Fibroblast of lung (primary cell): ENCODE measurements around the gene LRCH4. TPM values are rescaled to one million over a fixed set of nuclear protein-coding genes. Genes with fewer than 3 reads are reported as not detected.

Experiments used
- DNase-seq, 2 donors: peaks; one replicate each; pipeline versions ENCODE4 v3.0.0 to v3.0.0-alpha.2; 2010; ENCODE audit warnings: low read depth in 2 of 2
- H2AFZ ChIP-seq: 2 replicates; pipeline ENCODE4 v1.5.1; 2012; ENCODE audit warnings: low read length, control low read depth, inconsistent platforms
- H3K27ac ChIP-seq: 2 replicates; pipeline ENCODE4 v1.5.1; 2011; ENCODE audit warnings: low read length, control low read depth; ENCODE audit not compliant: insufficient read depth
- H3K27me3 ChIP-seq: 2 replicates; pipeline ENCODE4 v1.5.1; 2011; ENCODE audit warnings: mild to moderate bottlenecking, low read length; ENCODE audit not compliant: control insufficient read depth, insufficient read depth
- H3K36me3 ChIP-seq: 2 replicates; pipeline ENCODE4 v1.5.1; 2011; ENCODE audit warnings: low read length; ENCODE audit not compliant: control insufficient read depth, insufficient read depth
- H3K4me1 ChIP-seq: 2 replicates; pipeline ENCODE4 v1.5.1; 2011; ENCODE audit warnings: low read length; ENCODE audit not compliant: control insufficient read depth, insufficient read depth; ENCODE audit errors: extremely low read depth
- H3K4me2 ChIP-seq: 2 replicates; pipeline ENCODE4 v1.5.1; 2011; ENCODE audit warnings: low read length, control low read depth; ENCODE audit not compliant: insufficient read depth; ENCODE audit errors: extremely low read depth
- H3K4me3 ChIP-seq, 4 experiments: fragments of 200-600 bp in 1 of 4; sonication (generic) in 1 of 4; replicated peaks in 1 of 4; 2 replicates each; pipeline ENCODE4 v1.5.1; 2011 to 2016; ENCODE audit warnings: low read length in 4 of 4, low read depth in 3 of 4, mild to moderate bottlenecking in 3 of 4, control low read depth in 2 of 4, inconsistent platforms in 1 of 4, mixed read lengths in 1 of 4; ENCODE audit not compliant: insufficient read depth in 1 of 4; ENCODE audit errors: control extremely low read depth in 1 of 4
- H3K79me2 ChIP-seq: 2 replicates; pipeline ENCODE4 v1.5.1; 2012; ENCODE audit warnings: mild to moderate bottlenecking, low read length, inconsistent platforms; ENCODE audit not compliant: control insufficient read depth, insufficient read depth
- H3K9ac ChIP-seq: 2 replicates; pipeline ENCODE4 v1.5.1; 2011; ENCODE audit warnings: mild to moderate bottlenecking, low read length, control low read depth; ENCODE audit not compliant: insufficient read depth
- H3K9me3 ChIP-seq: 2 replicates; pipeline ENCODE4 v1.5.1; 2012; ENCODE audit warnings: low read depth, low read length; ENCODE audit not compliant: control insufficient read depth, insufficient read depth
- H4K20me1 ChIP-seq: 2 replicates; pipeline ENCODE4 v1.5.1; 2011; ENCODE audit warnings: low read length; ENCODE audit not compliant: control insufficient read depth, insufficient read depth; ENCODE audit errors: extremely low read depth
- EZH2 ChIP-seq: IDR thresholded peaks from 2 replicates; pipeline ENCODE4 v1.5.1; 2012; ENCODE audit warnings: low read length, control low read depth, mild to moderate bottlenecking; ENCODE audit errors: missing control alignments
- polyA plus RNA-seq, 2 donors: library from polyadenylated mRNA; depleted of rRNA in 1 of 2; stranded (reverse) in 1 of 2; unstranded in 1 of 2; fragments of >200 nt; gene quantifications; 2 replicates each; pipeline ENCODE4 v1.2.1, GENCODE V29; 2011 to 2012; ENCODE audit warnings: missing spikeins in 1 of 2
- total RNA-seq: library from RNA; depleted of rRNA; stranded (reverse); fragments of >200 nt; gene quantifications from 2 replicates; pipeline ENCODE4 v1.2.1, GENCODE V29; 2014
- TF ChIP-seq, protein P1 (sequence below), 2 donors: IDR thresholded peaks in 1 of 2; conservative IDR thresholded peaks in 1 of 2; 1 replicate in 1 of 2; 2 replicates in 1 of 2; pipeline ENCODE4 v1.5.1; 2011 to 2012; ENCODE audit warnings: low read length in 2 of 2, control low read depth in 1 of 2, inconsistent platforms in 1 of 2, low read depth in 1 of 2, mild to moderate bottlenecking in 1 of 2

LRCH4 gene
- total and polyA plus RNA-seq, 2 donors (not counting 1 experiment from before 2014, with no cell fraction given) = 7.3 to 11.6 TPM

DNA sequence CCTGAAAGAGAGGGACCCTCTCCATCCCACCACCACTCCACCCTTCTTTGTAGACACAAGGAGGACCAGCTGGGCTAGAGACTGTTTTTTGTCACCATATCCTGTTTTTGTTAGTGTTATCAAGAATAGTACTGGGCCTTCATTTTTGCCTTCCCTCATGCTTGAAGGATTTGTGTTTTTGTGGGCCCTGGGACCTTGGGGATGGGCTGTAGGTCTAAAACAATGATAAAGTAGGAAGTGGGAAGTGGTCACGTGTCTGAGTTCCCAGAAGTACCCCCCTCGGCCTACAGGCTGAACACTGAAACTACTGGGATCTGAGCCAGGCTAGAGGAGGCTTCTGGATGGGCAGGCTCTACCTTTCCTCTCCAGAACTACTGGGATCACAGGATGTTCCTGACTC is 38.1 kb downstream of the LRCH4 start:
- no peaks in the 10 kb centered on the region for H4K20me1 ChIP-seq
- H3K27me3 ChIP-seq = no peaks in the 10 kb centered on the region
- no peaks in the 10 kb centered on the region for H3K9me3 ChIP-seq
- H3K4me1 ChIP-seq = peaks cover 20% of the 10 kb centered on the region
- H3K36me3 ChIP-seq = peaks cover 3% of the 10 kb centered on the region
- no peak overlapping the region for H2AFZ ChIP-seq
- TF ChIP-seq, protein P1, sequence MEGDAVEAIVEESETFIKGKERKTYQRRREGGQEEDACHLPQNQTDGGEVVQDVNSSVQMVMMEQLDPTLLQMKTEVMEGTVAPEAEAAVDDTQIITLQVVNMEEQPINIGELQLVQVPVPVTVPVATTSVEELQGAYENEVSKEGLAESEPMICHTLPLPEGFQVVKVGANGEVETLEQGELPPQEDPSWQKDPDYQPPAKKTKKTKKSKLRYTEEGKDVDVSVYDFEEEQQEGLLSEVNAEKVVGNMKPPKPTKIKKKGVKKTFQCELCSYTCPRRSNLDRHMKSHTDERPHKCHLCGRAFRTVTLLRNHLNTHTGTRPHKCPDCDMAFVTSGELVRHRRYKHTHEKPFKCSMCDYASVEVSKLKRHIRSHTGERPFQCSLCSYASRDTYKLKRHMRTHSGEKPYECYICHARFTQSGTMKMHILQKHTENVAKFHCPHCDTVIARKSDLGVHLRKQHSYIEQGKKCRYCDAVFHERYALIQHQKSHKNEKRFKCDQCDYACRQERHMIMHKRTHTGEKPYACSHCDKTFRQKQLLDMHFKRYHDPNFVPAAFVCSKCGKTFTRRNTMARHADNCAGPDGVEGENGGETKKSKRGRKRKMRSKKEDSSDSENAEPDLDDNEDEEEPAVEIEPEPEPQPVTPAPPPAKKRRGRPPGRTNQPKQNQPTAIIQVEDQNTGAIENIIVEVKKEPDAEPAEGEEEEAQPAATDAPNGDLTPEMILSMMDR (conservative IDR thresholded peaks at IDR 0.05 in 1 of 2, IDR thresholded peaks at IDR 0.05 in 1 of 2; ENCODE audit: low read depth in 1 of 2, low read length in 2 of 2) = peak in 1 of 2 donors; percentile 2
- TF ChIP-seq EZH2 = no peak
- no peak overlapping the region for H3K9ac ChIP-seq
- peak; percentile 16 to 37 for DNase-seq
- no peaks in the 10 kb centered on the region for H3K79me2 ChIP-seq
- H3K4me2 ChIP-seq = no peak overlapping the region
- no peak overlapping the region for H3K4me3 ChIP-seq
- H3K27ac ChIP-seq = no peak overlapping the region

DNA sequence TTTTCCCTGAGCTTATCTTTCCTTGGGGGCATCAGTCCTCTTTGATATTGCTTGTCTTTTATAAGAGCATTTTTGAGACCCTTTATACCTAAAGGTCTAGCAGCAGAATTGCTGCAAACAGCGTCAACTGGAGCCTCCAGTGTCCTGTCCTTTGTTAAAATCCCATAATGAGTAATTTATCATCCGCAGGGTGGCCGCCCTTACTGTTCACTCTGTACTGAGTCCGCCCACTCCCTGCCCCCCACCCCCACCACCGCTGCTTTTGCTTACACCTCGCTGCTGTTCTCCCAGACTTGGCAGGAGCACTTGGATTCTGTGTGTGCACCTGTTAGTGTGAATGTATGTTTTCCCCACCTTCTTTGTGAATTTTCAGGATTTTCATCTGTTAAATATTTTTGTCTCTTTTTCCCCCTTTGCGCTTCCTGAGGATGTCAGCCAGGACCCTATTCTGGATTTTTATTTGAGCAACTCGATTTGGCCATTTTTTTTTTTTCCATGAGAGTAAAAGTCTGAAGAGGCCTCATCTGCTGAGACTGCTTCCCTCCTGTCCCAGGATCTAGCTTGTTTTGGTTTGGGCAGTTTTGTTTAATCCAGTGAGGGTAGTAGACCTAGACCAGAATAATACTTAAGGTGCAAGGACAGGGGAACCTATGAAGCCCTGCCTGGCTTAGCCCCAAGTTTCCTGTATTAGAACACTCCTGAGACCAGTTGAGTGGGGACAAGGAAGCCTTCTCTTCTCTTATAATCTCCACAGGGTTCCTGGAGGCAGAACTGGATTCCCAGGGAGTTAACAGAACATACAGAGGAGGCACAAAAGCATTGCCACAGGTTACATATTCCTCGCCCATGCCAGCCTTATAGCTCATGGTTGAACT is 38.8 kb downstream of the LRCH4 start:
- Histone ChIP-seq H3K79me2 (no peaks in the 10 kb centered on the region), H3K36me3 (peaks cover 3% of the 10 kb centered on the region), H3K9ac (no peak overlapping the region), H3K27ac (no peak overlapping the region), H4K20me1 (no peaks in the 10 kb centered on the region), H3K27me3 (no peaks in the 10 kb centered on the region), H3K4me3 (no peak overlapping the region), H3K9me3 (no peaks in the 10 kb centered on the region), H2AFZ (no peak overlapping the region), H3K4me1 (peaks cover 20% of the 10 kb centered on the region), H3K4me2 (no peak overlapping the region)
- no peak for TF ChIP-seq EZH2
- TF ChIP-seq, protein P1 (conservative IDR thresholded peaks at IDR 0.05 in 1 of 2, IDR thresholded peaks at IDR 0.05 in 1 of 2; ENCODE audit: low read depth in 1 of 2, low read length in 2 of 2) = no peak
- DNase-seq = peak in 1 of 2 donors; percentile 14

DNA sequence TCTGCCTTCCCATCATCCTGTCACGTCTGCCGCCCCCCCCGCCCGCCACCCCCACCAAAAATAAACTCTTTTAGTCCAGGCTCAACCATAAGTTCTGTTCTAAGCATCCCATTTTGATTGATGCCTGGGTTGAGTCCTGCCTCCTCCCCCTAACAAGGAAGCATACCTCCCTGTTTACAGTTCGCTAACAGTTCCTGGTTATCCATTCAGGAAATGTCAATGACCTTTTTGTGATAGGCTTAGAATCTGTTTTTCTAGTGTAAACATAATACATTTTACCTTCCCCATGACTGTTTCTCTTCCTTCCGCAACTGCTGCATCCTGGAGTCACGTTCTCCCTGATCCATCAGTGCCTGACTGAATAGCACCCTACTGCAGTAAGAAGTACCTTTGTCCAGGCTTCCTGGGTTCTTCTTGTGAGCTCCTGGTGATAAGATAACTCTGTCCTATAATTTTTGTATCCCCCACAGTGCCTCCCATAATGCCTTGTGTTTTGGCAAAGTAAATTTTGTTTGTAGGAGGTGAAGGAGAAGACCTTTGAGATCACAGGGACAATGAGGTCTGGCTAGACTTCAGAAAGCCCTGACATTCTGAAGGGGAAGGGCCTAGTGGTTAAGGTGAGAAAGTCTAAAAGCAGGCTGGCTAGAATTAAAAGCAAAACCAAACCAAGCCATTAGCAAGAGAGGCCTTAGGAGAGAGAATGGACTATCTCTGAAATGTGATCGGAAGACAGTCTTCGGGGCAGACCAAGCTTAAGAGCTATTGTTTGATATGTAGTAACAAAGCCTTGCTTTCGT is 39.6 kb downstream of the LRCH4 start:
- peaks cover 20% of the 10 kb centered on the region for H3K4me1 ChIP-seq
- H3K9ac ChIP-seq = no peak overlapping the region
- peaks cover 3% of the 10 kb centered on the region for H3K36me3 ChIP-seq
- no peaks in the 10 kb centered on the region for H3K9me3 ChIP-seq
- peak in 1 of 2 donors; percentile 8 for DNase-seq
- H3K79me2 ChIP-seq = no peaks in the 10 kb centered on the region
- no peaks in the 10 kb centered on the region for H3K27me3 ChIP-seq
- TF ChIP-seq, protein P1 (conservative IDR thresholded peaks at IDR 0.05 in 1 of 2, IDR thresholded peaks at IDR 0.05 in 1 of 2; ENCODE audit: low read depth in 1 of 2, low read length in 2 of 2) = no peak
- no peak for TF ChIP-seq EZH2
- H3K4me3 ChIP-seq = peak overlapping the region in 1 of 4 experiments; percentile 16
- peak overlapping the region; percentile 56 for H3K4me2 ChIP-seq
- H4K20me1 ChIP-seq = no peaks in the 10 kb centered on the region
- peak overlapping the region; percentile 60 for H3K27ac ChIP-seq
- no peak overlapping the region for H2AFZ ChIP-seq
